GM18520 (cell line): ENCODE results near the gene GSTM1.
"Not testable (repeated sequence)": the region's sequence is repeated elsewhere in the genome, so short reads cannot be mapped to it uniquely, and the experiment has no call there.

ENCODE experiments used
- ATAC-seq: cut with Tn5 transposase; IDR thresholded peaks from one replicate; pipeline ENCODE4 v1.9.1; 2021; ENCODE audit not compliant: unreplicated experiment

Gene GSTM1

GRCh38 chr1:109659997-109660690 lies 27.5 kb upstream of the GSTM1 start:
- no peak for ATAC-seq

DNA sequence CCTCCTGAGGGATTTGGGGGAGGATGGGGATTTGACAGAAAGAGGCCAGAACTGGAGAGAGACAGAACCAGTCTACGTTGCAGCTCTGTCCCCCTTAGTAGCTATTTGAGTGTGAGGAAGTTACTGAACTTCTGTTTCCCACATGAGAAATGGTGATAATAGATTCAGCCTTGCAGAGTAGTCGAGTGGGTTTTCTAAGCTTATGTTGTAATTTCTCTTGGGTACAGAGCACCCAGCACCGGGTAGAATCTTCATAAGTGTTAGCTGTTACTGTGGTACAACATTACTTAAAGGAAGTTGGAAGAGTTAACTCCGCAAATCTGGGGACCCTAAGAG lies 27.0 kb upstream of the GSTM1 start:
- ATAC-seq: not testable (repeated sequence)

DNA sequence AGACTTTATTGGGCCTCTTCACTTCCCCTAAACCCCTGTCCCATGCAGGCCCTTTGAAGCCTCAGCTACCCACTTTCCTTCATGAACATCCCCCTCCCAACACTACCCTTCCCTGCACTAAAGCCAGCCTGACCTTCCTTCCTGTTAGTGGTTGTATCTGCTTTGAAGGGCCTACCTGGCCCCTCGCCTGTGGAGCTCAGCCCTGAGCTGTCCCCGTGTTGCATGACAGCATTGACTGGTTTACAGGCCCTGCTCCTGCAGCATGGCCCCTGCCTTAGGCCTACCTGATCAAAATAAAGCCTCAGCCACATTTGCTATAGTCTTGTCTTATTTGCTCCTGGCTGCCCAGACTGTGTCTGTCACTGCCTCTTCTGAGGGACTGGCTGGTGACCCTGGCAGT lies 26.2 kb upstream of the GSTM1 start:
- ATAC-seq: no peak

GRCh38 chr1:109664671-109665070 lies 22.9 kb upstream of the GSTM1 start:
- ATAC-seq: no peak

DNA sequence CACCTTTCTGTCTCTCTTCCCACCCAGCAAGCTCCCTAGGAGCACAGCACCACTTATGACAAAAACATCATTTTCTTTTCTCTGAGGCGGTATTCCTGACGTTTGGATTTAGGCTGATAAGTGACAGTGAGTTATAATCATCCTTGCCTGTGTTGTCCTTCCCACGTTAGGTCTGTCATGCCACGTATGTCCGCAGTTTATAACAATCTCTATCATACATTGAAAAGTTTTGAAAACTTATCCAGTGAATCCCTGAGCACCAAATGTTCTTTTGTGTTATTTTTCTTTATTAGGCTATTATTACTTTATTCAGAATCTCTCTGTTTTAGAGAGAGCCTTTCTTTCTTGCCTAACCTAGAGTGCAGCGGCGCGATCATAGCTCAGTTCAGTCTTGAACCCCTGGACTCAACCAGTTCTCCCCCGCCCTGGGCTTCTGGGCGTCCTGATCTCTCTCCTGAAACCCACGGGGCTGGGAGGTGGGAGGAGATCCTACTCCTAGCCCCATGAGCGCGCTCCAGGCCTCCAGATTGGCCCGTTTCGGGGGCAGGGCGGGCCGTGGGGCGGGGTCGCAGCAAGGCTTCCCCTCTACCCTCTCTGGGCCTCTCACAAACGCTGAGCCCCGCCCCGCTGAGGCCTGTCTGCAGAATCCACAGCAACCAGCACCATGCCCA lies 20.0 kb upstream of the GSTM1 start, which contains the start of gene GSTM2:
TSS of gene GSTM2 (plus strand) at position 606 of the 671 bp plus-strand sequence. CDS start at position 665, 59 bp downstream.
- no peak for ATAC-seq

DNA sequence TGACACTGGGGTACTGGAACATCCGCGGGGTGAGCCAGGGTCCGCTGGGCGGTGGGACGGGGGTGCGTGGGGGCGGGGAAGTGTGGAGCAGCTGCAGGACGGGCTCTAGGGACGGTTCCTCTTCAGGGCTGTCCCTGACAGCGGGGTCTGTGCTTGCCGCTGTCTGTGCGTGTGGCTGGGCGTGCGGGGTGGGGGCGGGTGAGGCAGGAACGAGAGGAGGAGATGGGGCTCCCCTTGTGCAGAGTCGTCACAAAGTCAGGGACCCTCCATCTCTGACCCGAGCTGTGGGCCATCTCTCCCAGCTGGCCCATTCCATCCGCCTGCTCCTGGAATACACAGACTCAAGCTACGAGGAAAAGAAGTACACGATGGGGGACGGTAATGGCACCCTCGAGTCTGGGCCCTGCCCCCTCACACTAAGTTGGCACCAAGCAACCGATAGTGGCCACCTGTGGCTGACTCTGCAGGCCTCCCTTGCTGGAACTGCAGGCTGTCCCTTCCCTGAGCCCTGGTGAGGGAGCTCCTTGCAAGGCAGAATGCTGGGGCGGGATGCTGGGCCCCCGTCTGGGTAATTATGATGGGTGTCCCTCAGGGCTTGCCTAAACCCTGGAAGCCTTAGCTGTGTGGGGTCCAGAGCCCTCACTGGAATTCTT lies 19.4 kb upstream of the GSTM1 start:
- no peak for ATAC-seq

- no peak for ATAC-seq
Observed at GRCh38 chr1:109669246-109669948, 18.2 kb upstream of the GSTM1 start.

- ATAC-seq: not testable (repeated sequence)
Observed at GRCh38 chr1:109669949-109670302, 17.7 kb upstream of the GSTM1 start.

- ATAC-seq: no peak
Observed at GRCh38 chr1:109671067-109671466, 16.6 kb upstream of the GSTM1 start.

DNA sequence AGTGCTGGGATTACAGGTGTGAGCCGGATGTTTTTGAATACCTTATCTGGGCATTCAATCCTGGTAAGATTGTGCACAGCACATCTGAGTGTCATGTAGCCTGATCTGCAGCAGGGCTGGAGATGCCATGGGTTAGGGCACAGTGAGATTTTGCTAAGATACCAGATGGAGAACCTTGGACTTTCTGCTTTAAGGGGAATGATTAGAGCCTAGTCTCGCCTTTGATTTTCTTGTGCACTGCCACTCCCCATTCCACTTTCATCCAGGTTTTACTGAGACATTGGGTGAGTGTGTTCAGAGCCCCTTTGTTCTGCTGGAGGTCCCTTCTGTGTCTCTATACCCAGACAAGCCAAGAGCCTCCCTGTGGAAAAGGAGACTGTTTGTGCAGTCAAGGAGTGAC lies 13.8 kb upstream of the GSTM1 start:
- not testable (repeated sequence) for ATAC-seq

DNA sequence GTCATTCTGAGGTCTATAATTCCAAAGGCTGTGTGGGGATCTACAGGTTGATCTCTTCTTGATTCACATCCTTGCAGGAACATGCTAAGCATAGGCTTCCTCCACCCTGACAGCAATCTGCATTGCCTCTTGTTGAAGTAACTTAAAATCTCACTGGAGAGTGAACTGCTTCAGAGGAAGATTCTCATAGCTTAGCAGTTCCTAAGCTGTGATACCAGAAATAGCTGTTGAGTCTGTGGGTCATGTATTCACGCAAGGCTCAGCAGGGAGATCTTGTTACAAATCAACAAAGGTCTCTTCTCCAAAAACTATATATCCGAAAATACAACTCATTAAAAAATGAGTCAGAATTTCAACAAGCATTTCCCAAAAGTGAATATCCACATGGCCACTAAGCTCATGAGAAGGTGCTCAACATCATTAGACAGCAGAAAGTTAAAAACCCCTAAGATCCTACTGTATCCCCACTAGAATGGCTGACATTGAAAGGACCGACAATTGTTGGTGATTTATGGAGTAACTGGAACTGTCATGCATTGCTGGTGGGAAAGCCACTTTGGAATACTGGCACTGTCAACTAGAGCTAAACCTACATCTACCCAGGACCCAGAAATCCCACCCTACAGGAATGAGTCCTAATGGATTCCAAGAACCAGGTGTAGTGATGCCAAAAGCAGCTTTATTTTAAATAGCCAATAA lies 10.8 kb upstream of the GSTM1 start:
- ATAC-seq: not testable (repeated sequence)

GRCh38 chr1:109677459-109677858 lies 10.2 kb upstream of the GSTM1 start:
- no peak for ATAC-seq

GRCh38 chr1:109678637-109679036 lies 9.0 kb upstream of the GSTM1 start:
- not testable (repeated sequence) for ATAC-seq

- ATAC-seq: not testable (repeated sequence)
Observed at GRCh38 chr1:109684777-109685176, 2.8 kb upstream of the GSTM1 start.

- not testable (repeated sequence) for ATAC-seq
Observed at GRCh38 chr1:109685399-109685798, 2.2 kb upstream of the GSTM1 start.

DNA sequence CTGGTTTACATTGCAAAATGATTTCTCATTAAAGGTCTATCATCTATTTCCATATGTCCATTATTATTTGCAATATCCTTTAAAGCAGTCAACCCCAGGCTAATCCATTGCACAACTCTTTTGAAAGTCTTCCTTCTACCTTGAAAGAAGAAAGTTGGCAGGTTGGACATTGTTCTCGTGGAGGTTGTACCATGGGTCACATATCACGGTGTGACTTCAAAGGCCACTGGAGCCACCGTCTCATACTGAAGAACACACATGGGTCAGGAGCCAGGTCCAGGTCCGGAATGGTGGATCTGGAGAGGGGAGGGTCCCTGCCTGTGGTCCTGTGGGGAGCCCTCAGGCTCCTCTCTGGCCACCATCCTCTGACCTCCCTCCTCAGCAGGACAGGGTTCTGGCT lies 1.7 kb upstream of the GSTM1 start:
- ATAC-seq: not testable (repeated sequence)

GRCh38 chr1:109687109-109687508 lies 508 bp upstream of the GSTM1 start:
- ATAC-seq: not testable (repeated sequence)

DNA sequence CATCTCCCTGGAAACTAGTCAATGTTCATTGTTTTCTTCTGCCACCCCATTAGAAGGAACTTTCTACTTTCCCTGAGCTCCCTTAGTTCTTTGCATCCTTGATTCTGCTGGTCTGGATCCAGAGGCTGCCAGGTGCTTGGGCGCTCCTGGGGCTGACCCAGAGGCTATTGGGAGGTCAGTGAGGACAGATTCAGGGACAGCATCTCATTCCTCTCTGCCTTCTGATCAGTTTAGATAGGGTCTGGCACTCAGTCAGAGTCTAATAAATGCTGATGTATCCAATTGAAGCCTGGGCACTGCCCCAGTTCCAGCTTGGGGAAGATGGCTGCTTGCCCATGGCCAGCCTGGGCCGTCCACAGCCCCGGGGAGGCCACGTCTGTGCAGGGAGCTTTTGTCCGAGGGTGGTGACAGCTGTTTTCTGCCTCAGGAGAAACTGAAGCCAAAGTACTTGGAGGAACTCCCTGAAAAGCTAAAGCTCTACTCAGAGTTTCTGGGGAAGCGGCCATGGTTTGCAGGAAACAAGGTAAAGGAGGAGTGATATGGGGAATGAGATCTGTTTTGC lies 2.3 kb downstream of the GSTM1 start:
- ATAC-seq: no peak

DNA sequence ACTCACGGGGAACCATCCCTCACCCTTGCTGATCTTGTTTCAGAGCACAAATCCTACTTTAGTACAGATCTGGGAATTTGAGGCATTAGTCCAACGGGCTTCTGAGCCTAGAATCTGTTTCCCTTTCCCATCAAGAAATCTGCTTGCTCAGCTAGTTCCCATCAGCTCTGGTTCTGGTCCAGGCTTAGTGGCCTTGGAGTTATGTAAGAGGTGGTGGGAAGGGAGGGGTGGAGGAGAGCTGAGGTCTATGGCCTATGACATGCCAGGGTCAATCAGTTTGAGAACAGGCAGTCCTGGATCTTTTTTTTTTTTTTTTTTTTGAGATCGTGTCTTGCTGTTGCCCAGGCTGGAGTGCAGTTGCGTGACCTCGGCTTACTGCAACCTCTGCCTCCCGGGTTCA lies 4.1 kb downstream of the GSTM1 start:
- no peak for ATAC-seq

DNA sequence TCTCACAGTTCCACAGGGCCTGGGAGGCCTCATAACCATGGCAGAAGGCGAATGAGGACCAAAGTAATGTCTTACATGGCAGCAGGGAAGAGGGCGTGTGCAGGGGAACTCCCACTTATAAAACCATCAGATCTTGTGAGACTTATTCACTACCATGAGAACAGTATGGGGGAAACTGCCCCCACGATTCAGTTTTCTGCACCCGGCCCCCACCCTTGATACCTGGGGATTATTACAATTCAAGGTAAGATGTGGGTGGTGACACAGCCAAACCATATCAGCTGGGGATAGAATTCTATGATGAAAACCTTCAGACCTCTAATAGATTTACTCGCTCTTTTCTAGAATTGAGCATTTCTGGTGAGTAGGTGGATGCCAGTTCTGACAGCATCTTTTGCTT lies 6.8 kb downstream of the GSTM1 start:
- not testable (repeated sequence) for ATAC-seq

- ATAC-seq: not testable (repeated sequence)
Observed at GRCh38 chr1:109695138-109695537, 7.5 kb downstream of the GSTM1 start.
